Measurements from ENCODE around the gene KRT74.
A peak's percentile ranks its signal among the peaks of the same experiment; 100 is the strongest.
"Not testable (repeated sequence)": the region's sequence is repeated elsewhere in the genome, so short reads cannot be mapped to it uniquely, and the experiment has no call there.

The KRT74 gene

DNA sequence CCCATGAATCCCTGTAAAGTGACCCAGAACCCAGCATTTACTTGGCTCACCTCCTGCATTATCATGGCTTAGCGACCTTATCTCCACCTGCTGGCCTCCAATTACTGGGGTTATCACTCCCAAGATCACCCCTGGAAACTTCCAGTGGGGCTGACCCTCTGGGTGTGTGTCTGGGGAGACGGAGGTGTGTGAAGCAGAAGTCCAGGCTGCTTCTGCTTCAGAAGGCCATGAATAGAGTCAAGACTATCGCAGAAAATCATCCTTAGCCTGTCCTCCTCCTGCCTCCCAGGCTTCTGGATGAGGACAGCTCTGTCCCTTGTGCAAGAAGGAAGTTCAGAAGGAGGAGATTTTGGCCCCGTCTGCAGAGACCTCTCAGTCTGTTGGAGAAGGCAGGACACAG lies 28.0 kb upstream of the KRT74 start:
- DNase-seq = no peak

DNA sequence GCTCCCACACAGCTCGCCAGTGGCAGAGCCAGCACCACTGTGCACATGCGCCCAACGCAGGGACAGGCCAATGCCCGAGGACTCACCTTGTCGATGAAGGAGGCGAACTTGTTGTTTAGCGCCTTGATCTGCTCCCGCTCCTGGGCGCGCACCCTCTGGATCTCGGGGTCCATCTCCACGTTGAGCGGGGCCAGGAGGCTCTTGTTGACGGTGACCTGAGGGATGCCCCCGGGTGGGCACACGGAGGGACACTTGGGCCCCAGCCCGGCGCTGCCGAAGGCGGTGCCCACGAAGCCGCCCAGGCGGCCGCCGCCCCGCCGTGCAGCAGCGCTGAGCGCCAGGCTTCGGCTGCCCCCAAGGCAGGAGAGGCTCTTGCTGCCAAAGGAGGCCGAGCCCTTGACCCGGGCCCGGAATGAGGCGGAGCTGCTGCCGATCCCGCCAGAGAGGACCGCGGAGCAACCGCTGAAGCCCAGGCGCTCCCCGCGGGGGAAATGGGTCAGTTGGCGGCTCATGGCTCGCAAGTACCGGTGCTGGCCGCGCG lies 27.4 kb upstream of the KRT74 start, which contains the start of gene KRT72:
KRT72 (minus strand) TSS at position 523 of the 541 bp plus-strand sequence; CDS start at position 512, 11 bp downstream.
- DNase-seq = no peak

DNA sequence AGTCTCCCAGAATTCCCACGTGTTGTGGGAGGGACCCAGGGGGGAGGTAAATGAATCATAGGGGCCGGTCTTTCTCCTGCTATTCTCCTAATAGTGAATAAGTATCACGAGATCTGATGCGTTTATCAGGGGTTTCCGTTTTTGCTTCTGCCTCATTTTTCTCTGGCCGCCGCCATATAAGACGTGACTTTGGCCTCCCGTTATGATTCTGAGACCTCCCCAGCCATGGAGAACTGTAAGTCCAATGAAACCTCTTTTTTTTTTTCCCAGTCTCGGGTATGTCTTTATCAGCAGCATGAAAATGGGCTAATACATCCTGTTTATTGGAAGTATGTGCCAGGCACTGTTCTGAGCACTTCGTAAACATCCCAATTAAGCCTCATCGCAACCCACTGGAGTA lies 26.8 kb upstream of the KRT74 start:
- DNase-seq = no peak

DNA sequence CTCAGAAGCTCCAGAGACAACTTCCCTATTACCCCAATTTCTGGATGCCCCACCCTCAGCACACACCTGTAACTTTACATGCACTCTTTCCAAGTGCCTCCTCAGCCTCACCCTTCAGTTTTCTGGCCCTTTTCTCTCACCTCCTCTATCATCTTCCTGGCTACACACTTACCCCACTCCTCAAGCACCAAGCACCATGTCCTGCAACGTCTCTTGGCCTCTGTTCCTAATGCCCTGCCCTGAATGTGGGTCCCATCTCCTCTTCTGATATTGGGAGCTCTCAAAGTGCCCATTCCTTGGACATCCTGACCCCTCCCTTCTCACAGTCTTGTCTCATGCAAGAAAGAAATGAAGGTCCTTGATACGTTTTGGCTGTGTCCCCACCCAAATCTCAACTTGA lies 26.4 kb upstream of the KRT74 start:
- DNase-seq = no peak

DNA sequence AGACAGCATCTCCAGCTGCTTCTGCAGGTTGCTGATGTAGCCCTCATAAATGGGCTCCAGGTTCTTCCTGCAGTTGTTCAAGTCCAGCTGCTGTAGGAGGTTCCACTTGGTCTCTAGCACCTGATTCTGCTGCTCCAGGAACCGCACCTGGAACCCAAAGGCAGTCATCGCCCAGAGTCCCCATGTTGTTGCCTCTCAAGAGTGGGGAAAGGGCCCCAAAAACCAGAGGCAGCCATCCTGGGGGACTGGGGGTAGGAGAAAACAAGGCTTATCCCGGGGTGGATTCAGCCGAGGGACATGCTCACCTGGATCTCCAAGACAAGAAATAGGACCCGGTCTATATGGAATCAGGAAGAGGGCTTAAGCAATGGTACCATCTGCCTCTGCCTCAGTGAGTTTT lies 25.3 kb upstream of the KRT74 start:
- DNase-seq = no peak

DNA sequence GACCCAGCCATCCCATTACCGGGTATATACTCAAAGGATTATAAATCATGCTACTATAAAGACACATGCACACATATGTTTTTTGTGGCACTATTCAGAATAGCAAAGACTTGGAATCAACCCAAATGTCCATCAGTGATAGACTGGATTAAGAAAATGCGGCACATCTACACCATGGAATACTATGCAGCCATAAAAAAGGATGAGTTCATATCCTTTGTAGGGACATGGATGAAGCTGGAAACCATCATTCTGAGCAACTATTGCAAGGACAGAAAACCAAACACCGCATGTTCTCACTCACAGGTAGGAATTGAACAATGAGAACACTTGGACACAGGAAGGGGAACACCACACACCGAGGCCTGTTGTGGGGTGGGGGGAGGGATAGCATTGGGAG lies 20.6 kb upstream of the KRT74 start:
- DNase-seq = not testable (repeated sequence)

DNA sequence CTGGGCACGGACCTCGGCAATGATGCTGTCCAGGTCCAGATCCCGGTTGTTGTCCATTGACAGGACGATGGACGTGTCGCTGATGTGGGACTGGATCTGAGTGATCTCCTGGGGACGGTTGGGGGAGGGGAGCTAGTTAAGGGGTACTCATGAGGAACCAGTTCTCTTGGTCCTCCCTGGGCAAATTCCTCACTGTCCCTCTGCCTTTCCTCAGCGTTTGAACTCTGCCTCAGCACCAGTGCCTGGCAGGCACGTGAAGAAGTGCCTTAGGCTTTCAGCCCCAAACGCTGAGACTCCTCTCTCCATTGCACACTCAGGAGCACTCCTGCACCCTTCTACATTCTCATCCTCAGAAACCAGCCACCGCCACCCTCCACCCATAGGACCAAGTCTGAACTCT lies 17.9 kb upstream of the KRT74 start:
- DNase-seq = no peak

DNA sequence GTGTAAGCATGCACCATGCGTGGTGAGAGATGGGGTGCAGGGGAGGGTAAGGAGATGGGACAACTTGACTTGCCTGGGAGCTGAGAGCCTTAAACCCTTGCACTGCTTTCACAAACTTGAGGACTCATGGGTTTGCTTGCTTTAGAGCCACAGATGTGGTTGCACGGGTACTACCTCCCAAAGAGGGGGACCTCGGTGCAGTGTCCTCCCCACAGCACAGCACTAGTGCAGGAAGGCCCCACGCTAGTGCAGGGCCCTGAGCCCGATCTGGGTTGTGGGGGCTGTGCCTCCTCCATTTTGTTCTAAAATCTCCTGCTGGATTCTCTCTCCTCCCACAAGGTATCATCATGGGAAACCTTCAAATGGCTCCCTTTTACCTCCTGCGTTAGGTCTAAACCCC lies 16.4 kb upstream of the KRT74 start:
- no peak for DNase-seq

DNA sequence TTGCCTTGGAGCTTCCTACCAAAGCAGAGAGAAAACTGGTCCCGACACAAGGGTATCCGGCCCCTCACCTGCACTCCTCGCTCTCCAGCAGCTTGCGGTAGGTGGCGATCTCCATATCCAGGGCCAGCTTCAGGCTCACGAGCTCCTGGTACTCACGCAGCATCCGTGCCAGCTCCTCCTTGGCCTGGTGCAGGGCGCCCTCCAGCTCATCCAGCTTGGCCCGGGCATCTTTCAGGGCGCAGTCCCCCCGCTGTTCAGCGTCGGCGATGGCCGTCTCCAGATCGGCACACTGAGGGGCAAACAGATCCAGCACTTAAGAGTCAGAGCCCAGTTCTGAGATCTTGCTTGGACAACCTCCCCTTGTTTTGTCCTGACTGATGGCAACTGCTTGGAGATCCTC lies 13.9 kb upstream of the KRT74 start:
- DNase-seq = no peak

DNA sequence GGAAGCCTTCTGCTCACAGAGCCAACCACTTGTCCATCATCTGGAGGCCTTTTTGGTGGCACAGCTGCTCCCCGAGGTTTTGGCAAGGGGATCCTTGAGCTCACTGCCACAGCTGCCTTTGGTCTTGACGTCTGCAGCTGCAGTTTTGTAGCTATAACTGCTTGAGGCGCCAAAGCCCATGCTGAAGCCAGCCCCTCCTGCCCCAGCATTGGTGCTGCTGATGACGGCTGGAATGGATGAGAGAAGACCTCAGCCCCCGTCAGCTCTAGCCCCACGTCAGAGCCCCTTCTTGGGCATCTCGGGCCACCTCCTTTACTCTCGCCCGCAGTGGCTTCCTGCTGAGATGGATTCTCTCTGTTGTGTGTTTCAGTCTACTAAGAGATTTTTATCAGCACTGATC lies 12.3 kb upstream of the KRT74 start:
- DNase-seq = no peak

DNA sequence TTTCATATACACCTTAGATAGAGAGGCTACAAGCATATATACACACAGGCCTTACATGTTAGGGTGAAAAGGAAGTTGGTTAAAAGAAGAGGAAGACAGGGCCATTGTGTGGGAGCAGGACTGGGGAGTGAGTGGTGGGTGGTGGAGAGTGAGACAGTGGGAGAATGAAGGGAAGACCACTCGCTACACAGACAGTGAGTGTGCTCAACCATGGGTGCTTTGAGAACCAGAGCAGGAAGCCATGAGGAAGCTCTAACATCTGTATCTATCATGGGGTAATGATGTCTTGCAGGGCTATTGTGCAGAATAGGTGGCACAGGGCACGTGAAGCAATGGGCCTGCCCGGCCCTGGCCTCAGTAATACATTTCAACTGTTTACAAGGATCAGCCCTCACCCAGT lies 11.4 kb upstream of the KRT74 start:
- DNase-seq = no peak

DNA sequence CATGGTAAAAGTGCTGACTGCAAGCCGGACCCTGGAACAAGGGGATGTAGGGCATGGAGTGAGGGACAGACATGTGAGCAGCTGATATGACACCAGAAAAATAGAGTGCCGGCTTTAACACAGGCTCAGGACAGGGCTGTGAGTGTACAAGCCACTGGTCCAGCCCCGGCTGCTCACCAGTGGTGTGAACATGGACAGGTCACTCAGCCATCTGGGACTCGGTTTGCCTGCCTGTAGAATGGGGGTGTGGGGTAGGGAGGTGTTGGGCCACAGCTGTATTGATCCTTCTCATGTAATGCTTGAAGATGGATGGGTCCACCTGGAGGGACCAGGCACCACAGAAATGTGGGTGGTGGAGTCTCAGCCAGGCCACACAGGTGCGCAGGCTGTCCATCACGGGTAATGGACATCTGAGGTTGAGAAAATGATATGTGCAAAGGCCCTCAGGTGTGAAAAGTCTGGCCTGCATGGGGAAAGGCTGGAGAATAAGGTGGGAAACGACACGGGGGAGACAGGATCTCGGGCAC lies 10.6 kb upstream of the KRT74 start:
- DNase-seq = no peak

DNA sequence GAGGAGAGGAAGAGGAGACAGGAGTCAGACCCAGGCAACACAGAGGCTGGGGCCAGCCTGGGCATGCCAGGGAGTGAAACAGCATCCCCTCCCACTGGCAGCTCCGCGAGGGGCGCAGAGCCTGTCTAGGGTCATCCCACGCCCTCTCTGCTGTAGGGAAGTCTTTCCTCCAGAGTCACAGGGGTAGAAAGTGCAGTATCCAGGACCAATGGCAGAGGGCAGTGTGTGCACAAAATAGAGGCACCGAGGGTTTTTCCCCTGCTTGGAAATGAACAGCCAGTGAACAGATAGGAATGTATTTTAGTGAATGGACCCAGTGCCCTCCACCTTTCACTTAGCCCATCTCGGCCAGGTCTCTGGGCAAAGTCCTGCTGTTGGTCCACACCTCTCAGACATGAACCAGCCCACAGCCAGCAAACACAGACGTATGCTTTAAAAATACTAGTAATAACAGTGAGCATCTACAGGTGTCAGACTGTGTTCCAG lies 9.4 kb upstream of the KRT74 start:
- DNase-seq = peak; percentile 18

DNA sequence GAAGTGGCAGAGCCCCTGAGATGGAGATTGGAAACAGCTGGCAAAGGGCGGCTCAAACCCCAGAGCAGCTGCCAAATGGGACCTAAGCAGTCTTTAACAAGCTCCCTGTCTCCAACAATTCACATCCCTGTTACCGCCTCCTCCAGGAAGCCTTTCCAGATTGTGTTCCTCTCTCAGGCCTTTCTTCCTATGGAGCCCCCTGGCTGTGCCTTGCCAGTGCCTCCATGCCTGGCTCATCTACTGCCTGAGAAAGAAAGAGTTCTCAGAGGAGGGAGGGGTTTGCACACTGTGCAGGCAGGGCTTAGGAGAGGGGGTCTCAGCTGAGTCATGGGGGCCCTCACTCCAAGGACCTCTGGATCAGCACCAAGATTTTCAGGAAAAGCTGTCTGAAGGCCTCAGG lies 8.8 kb upstream of the KRT74 start:
- DNase-seq = no peak

DNA sequence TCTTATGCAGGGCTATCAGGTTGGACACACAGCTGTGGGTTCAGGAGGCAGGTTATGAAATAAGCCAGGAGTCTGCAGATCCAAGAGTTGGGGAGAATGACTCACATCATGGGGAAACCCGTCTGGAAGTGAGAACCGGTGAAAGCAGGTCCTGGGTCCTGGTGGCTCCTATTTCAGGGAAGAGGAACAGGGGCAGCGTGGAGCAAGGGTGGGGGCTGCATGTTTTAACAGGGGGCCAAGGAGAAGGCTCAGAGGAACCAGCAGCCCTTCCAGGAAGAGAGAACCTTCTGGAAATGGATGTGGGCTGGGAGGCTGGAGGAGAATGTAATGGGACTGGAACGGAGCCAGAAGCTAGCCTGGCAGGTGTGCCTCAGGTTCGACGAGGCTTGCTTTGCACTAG lies 7.8 kb upstream of the KRT74 start:
- DNase-seq = no peak

DNA sequence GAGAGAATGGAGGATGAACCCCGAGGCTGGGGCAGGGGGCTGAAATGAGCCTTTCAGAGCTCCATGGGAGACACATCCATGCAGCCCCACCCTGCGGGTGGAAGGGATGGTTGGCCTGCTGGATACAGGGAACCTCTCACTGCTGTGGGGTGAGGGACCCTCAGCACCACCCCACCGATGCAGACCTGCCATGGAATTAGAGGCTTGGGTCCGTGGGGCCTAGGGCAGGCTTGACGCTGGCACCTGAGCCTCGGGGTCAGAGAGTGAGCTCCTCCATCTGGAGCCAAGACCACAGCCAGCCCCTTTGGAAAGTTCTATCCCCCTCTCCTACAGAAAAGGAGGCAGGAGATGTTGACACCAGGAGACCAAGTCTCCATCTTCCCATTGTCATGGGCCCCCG lies 7.4 kb upstream of the KRT74 start:
- no peak for DNase-seq

DNA sequence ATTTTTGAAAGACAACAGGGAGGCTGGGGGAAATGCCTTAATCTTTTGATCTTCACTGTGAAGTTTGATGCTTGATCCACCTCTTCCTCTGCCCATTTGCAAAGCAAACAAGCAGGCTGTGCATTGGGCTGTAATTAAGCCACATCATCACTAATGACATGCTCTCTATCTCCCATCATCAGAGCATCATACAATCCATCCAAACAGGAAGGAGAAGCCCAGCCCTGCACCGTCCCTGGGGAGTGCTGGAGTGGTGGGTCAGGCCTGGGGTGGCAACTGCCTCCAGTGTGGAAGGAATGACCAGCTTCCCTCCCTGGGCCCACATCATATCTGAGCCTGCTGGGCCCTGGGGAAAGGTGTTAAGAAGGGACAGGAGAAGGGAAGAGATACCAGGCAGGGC lies 6.9 kb upstream of the KRT74 start:
- DNase-seq = no peak

DNA sequence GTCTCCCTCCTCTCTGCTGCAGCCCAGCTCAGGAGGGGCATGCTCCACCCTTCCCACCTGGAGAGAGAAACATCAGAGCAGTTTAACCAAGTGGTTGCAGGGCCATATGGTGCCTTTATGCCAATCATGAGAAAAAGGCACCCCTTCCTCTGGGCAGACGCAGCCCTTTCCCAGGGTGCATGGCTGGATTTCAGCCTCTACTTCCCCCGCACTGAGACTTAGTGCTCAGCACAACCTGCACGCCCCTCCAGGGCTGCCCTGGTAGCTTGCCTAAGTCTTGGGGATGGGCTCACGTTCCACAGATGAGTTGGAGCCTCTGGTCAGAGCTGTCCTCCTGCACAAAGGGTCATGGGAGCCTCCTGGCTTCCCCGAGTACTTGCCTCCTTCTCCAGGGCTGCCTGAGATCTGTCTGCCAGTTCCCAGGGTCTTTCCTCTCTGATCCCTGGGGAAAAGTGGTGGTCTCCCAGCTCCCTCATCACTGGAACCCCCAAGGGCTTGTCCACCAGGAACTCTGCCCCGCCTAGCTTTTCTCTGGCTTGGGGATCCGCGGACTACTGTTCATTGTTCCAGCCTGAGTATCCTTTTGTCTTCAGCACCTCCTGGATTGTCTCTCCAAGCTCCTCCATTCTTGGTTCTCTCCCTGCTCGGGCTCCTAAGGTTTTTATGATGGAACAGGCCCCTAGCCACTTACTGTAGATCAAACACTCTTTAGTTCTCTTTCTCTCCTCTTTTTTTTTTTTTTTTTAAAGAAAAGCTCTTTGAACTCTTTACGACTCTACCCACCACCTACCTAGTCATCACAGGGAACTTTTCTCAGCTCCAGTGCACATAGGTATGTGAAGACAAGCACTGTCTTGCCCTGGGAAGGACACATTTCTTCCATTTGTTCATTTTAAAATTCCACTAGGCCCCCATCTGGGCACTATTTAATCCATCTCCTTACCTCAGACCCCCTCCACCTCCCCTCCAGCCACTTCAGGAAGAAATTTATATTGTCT lies 6.1 kb upstream of the KRT74 start:
- no peak for DNase-seq

DNA sequence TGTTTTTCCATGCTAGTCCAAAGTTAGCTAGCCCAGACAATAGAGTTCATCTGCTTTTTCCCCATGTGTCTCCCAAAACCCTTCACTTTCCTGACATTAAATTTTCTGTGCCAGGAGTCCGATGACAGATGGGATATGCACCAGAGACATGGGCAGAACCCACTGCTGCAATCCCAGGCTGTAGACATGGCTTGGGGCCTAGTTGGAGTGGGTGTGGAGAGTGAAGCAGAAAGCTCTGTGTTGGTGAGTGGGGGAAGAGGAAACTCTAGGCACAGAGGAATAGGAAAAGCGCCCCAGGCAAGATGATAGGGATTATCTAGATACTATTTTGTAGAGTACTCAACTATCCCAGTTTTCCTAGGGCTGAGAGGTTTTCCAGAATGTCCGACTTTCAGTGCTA lies 4.8 kb upstream of the KRT74 start:
- DNase-seq = no peak

DNA sequence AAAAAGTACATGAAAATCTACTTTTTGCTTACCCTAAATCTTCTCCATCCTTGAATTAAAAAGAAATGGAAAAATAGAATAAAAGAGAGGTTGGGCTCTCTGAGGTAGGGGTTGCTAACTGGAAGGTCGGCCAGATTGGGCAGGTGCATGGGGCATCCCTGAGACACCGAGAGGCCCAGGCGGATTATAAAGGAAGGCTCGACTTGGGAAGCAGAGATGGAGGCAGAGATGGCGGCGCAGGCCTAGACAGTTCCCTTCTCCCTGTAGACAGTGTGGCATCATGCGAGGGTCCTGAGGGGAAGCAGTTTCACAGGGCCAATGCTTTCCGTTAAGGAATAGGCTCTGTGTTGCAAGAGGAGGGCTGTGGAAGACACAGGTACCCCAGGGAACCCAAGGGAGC lies 3.7 kb upstream of the KRT74 start:
- DNase-seq = no peak

DNA sequence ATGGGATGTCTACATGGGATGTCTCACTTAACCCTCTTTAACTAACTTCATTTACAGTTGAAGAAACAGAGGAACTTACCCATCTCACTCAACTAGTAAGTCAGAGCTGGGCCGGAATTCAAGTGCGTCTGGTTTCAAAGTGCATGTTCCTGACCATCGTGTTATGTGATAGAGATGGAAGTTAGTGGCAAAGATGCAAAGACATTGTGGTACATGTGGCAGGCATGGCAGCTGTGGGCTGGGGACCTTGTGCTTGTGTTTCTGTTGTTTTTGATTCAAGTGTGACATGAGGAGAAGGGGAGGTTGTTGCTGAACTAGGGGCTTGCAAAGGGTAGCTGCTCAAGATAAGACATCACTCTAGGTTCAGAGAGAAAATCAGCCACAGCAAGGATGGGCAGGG lies 2.3 kb upstream of the KRT74 start:
- DNase-seq = no peak

DNA sequence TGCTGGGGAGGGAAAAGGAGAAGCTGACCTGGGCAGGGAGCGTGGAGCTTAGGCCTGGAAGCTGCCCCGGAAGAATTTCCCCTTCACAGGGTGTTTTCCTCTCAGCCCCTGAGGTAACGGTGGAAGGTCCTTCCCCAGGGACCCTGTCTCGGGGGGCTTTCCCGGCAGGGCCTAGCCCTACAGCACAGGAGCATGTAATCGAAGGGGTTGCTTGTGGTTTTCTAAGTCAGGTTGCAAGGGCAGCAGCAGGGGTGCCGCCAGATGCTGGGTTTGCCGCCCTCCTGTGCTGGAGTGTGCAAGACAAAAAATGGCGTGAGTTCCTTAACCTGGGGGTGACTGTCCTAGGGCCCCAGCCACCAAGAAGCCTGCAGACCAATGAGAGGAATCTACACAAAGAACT lies 1.6 kb upstream of the KRT74 start:
- no peak for DNase-seq

DNA sequence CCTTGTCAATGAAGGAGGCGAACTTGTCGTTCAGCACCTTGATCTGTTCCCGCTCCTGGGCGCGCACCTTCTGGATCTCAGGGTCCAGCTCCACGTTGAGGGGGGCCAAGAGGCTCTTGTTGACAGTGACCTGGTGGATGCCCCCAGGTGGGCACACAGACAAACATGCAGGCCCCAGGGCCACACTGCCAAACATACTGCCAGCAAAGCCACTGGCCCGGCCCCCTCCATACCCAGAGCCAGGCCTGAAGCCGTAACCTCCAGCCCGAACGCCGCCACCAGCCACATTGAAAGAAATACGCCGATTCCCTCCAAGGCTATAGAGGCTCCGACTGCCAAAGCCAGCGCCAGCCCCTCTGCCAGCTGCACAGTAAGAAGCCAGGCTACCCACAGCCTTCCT lies 337 bp downstream of the KRT74 start:
- DNase-seq = no peak

DNA sequence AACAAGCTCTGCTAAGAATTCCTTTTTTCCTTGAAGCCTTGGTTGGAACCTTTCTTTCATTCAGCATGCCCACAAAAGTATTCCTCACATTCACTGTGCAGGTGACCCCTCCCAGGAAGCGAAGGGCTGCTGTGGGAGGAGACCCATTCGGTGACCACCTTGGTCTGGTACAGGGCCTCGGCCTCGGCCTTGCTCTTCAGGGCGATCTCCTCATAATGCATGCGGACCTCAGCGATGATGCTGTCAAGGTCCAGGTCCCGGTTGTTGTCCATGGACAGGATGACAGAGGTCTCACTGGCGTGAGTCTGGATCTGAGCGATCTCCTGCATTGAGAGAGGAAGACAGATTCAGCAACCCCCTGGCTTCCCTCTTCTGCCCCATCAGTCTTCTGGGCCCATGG lies 3.1 kb downstream of the KRT74 start:
- no peak for DNase-seq

Measured in amniotic stem cell (primary cell).